NCI-H446 (cell line): ENCODE measurements around the gene TMSB10.
A peak's percentile ranks its signal among the peaks of the same experiment; 100 is the strongest.

ENCODE experiments used
- DNase-seq, 2 experiments: peaks; one replicate each; lab custom pipeline; 2025; lab: John Stamatoyannopoulos, UW

The TMSB10 gene

DNA sequence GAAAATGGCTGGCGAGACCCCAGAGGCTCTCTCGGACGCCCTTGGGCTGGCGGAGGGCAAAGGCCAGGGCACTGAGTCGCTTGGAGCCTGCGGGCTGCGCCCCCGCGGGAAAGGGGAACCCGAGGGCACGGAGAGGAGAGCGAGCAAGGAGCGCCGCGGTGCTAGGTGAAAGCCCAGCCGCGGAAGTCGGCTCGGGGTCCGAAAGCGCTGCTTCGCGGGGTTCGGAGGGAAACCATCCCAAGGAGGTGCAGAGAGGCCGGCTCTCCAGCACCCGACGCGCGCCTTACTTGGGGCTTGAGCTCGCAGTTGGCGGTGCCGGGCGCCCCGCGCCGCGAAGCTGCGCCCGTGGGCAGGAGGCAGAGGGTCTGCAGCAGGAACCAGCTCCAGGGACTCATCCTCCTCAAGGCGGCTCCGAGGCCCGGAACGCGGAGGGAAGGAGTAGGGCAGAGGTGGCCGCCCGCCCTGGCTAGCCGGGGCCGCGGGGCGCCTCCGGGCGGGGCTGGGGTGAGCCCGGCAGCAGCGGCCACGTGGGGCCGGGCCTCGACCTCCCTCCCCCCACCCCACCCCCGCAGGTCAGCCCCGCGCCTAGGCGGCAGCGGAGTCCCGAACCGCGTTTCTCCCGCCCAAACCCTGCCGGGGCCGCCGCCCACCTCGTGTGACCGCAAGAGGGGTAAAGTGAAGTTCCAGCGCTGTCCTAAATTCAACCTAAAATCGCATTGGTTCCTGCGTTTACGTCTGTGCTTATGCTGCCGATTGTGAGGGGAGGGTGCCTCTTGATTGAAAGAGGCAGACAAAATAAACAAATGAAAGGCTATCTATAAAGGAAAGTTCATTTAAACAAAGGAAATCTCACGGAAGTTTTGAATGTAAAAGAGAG is 24.6 kb upstream of the TMSB10 start, which contains the start of gene TRABD2A:
Gene TRABD2A (minus strand): TSS at position 440 of the 877 bp plus-strand sequence. CDS start 45 bp downstream, at position 395.
- no peak for DNase-seq

DNA sequence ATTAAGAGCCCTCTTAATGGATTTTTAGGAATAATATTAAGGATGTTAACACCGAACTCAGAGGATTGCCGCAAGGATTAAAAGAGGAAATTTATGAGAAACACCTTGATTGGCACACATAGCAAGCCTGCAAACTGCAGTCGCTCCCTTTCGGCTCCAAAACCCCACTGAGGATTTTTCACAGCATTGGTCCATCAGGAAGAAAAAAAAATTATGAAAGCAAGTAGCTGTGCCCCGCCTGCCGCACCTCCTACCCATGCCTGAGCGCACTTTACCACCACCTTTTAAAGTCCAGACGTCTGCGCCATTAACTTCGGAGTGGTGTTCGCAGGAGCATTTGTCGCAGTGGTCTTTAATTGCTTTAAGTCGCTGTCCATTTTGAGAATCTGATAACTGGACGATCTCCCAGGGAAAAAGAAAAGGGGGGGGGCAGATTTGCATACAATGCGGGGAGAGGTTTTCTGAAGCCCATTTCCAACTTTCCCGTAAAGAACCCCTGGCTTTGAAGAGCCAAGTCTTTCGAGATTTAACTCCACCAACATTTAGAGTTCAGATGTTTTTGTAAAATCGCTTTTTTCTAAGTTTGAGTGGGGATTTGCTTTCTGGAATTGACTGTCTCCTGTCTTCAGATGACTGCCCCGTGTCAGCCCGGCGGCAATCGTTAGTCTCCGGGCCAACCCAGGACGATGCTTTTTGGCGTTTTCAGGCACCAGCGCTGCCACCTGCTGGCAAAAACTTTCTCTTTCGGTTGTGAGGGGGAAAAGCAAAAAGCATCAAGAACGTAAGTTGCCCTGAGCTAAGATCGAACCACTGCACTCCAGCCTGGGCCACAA is 23.7 kb upstream of the TMSB10 start:
- peak; percentile 53 to 68 for DNase-seq

DNA sequence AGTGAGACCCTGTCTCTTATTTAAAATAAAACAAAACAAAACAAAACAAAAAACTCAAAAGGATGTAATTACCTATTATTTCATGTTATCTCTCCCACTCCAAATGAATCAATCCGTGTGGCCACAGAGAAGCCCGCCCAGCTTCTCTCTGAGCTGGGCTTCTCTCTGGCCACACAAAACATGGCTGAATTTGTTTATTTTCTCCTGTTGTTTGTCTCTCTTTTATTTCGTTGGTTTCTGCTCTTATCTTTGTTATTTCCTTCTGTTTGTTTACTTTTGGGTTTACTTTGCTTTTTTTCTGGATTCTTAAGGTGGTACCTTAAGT is 23.1 kb upstream of the TMSB10 start:
- DNase-seq = no peak

DNA sequence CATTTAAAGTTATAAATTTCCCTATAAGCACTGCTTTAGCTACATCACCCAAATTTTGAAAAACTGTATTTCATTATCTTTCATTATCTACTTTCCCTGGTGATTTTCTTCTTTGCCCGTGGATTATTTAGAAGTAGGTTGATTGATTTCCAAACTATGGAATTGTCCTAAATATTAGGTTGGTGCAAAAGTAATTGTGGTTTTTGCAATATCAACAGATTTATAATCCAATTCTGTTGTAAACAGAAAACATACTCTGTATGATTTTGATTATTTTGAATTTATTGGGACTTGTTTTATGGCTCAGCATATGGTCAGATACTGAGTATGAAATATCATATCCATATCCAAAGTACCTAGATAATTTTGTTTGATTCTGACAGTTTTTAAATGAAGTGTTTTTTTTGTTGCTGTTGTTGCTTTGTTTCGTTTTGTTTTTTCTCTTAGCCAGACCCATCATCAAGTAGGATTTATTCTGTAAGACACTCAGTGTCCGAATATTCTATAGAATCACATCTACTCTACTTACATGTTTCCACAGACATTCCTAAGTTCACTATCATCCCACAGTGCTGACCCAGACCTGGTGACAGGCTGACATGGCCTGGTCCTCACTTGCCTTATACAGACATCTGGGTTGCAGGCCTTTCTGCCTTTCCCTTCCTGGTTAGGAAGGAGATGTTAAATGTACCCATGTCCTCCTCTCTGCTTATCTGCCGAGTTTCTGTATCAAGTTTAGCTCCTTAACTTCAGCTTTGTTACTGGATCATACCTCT is 22.5 kb upstream of the TMSB10 start:
- no peak for DNase-seq

DNA sequence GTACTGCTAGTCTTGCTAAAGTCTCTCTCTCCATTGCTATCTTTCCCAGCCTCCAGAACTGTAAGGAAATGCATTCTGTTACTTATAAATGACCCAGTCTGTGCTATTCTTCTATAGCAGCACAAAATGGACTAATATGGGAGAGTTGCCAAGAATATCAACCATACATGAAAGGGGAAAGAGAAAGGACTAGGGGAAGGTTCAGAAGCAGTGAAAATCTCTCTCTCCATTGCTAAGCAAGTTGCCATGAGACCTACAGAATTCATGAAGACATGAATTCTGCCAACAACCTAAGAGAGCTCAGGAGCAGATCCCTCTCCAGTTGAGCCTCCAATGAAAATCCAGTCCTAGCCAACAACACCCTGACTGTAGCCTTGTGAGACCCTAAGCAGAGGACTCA is 21.0 kb upstream of the TMSB10 start:
- no peak for DNase-seq

- DNase-seq = no peak
Observed at GRCh38 chr2:84885111-84885510, 20.3 kb upstream of the TMSB10 start.

- DNase-seq = no peak
Observed at GRCh38 chr2:84886791-84887190, 18.7 kb upstream of the TMSB10 start.

GRCh38 chr2:84888401-84889276 is 16.8 kb upstream of the TMSB10 start:
- no peak for DNase-seq

GRCh38 chr2:84889332-84889731 is 16.1 kb upstream of the TMSB10 start:
- DNase-seq = no peak

DNA sequence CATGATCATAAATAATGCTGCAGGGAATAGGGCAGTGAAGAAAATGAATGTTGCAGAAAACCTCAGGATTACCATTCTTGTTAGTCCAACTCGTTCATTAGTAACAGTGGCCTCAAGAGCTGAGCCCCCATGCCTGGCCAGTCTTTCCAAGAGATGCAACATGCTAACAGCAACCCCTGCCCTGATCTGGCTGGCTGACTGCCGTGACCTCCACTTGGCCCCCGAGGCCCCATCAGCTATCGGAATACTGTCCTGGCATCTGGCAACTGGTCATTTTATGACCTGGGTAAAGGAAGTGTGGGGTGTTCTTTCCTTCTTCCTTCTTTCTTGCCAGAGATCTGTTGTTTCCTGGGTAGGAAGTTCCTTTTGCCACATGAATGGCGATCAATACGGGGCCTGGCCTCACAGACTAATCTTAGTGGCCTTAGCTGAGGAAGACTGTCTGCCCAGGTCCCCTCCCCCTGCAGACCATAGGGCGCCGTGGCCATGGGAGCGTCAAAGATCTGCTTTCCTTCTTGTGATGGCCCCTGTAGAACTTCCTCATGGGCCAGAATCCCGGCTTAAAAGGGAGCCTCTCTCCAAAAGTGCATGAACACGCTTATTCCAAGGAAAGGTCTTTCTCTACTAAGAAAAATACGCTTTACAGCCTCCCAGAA is 14.0 kb upstream of the TMSB10 start:
- no peak for DNase-seq

GRCh38 chr2:84894131-84894586 is 11.3 kb upstream of the TMSB10 start:
- DNase-seq = no peak

DNA sequence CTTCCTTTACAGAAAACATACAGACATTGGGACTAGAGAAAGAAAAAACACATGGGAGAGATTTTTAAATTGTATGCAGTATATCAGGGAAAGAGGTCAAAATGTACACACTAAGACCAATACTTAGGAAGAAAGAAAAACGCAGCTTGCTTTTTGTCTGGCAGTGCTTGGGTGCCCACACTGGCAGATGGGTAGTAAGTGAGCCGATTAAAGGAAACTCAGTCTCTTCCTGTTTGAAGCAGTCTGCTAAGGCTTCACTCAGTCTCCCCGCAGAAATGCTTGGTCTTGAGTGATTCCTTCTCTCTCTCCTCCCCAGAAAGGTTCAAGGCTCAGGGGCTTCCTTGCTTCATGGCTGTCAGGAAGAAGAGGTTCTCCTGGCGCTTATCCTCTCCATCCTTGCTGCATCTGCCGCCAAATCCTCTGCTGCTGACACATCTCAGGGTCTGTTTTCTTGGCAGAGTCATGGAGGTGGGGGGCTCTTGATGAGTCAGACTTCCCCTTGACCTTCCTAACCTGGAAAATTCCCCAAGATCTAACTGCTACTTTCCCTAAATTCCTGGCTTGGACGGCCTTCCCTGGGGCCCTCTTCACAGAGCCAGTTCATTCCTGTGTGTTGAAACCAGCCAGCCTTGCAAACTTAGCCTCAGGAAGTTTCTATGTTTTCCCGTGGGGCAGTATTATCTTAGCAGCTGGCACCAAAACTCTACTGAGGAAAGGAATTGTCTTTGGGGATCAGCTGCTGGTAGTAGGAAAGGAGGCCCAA is 10.5 kb upstream of the TMSB10 start:
- DNase-seq = peak in 1 of 2 experiments; percentile 55

GRCh38 chr2:84896567-84896966 is 8.9 kb upstream of the TMSB10 start:
- no peak for DNase-seq

DNA sequence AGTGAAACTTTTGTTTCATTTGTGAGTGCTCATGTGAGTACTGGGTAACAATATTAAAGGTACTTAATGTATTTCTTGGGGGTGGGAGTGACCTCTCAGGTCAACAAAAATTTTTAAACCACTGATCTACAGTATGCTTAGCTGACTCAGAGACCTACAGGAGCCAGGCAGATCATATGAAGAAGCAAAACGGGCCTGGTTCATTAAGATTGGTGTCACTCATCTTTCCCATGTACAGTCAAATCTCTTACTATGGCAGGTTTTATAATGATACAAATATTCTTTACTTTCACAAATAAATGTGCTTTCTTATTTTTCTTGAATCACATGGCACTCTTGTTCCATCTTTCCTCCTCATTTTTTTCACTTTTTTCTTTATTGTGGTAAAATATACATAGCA is 7.7 kb upstream of the TMSB10 start:
- no peak for DNase-seq

GRCh38 chr2:84899304-84900204 is 5.9 kb upstream of the TMSB10 start:
- DNase-seq = peak in 1 of 2 experiments; percentile 26

DNA sequence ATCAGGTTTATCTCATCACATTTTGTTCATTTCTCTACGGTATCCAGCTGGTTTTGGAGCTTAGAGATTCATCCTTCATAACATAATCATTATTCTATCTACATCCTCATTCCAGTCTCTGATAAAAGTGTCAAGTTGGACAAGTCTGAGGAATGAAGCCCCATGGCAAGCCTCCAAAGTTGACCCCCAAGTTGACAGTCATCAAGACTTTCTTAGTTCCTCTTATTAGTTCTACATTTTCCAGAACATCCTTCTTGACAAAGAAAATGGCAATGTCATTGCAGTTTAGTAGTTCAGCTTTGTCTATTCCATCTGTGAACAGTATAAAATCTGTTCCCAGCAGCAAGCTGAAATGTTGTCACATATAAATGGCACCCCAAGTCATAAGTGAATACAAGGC is 4.5 kb upstream of the TMSB10 start:
- no peak for DNase-seq

GRCh38 chr2:84901593-84902120 is 3.8 kb upstream of the TMSB10 start:
- DNase-seq = no peak

DNA sequence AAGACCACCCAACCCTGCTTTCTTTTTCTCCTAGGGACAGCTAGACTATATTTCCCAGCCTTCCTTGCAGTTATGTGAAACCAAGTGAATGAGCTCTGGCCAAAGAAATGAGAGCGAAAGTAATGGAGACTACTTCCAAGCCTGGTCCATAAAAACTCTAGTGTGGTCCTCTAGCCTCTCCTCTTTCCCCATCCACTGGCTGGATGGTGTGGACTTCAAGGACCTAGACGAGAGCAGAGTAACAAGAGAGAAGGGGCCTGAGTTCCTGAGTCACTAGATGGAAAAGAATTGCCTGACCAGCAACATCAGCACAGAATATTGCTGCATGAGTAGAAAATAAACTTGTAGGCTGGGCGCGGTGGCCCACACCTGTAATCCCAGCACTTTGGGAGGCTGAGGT is 2.9 kb upstream of the TMSB10 start:
- no peak for DNase-seq

- no peak for DNase-seq
Observed at GRCh38 chr2:84904151-84904550, 1.3 kb upstream of the TMSB10 start.
